ENCODE measurements around the gene SIRPA.

SIRPA gene

GRCh38 chr20:1952737-1953530, 57.7 kb downstream of the SIRPA start:
- no peak for DNase-seq

GRCh38 chr20:1953621-1954020, 58.4 kb downstream of the SIRPA start:
- no peak for DNase-seq

GRCh38 chr20:1955217-1955616, 60.0 kb downstream of the SIRPA start:
- DNase-seq, result no peak

- no peak for DNase-seq
Observed at GRCh38 chr20:1958426-1958825, 63.2 kb downstream of the SIRPA start.

- no peak for DNase-seq
Observed at GRCh38 chr20:1959156-1959555, 63.9 kb downstream of the SIRPA start.

GRCh38 chr20:1961374-1961773, 66.2 kb downstream of the SIRPA start:
- DNase-seq, result no peak

- DNase-seq, result no peak
Observed at GRCh38 chr20:1964061-1964460, 68.9 kb downstream of the SIRPA start.

GRCh38 chr20:1964659-1965405, 69.6 kb downstream of the SIRPA start:
- DNase-seq, result no peak

- DNase-seq, result peak; percentile 73 to 76
Observed at GRCh38 chr20:1965520-1966351, 70.5 kb downstream of the SIRPA start.

GRCh38 chr20:1968964-1969363, 73.8 kb downstream of the SIRPA start:
- no peak for DNase-seq

GRCh38 chr20:1971893-1972586, 76.8 kb downstream of the SIRPA start:
- DNase-seq, result no peak

GRCh38 chr20:1973601-1974440, 78.6 kb downstream of the SIRPA start:
- DNase-seq, result no peak

GRCh38 chr20:1975291-1975690, 80.1 kb downstream of the SIRPA start:
- DNase-seq, result no peak

GRCh38 chr20:1979106-1979778, 84.0 kb downstream of the SIRPA start:
- DNase-seq, result no peak

- DNase-seq, result no peak
Observed at GRCh38 chr20:1982686-1983085, 87.5 kb downstream of the SIRPA start.

GRCh38 chr20:1983301-1983700, 88.1 kb downstream of the SIRPA start:
- DNase-seq, result no peak

GRCh38 chr20:1987826-1988225, 92.6 kb downstream of the SIRPA start:
- no peak for DNase-seq
